Prostate gland (tissue), 2 donors: ENCODE measurements around the gene TUBB3.
"Not testable (repeated sequence)": the region's sequence is repeated elsewhere in the genome, so short reads cannot be mapped to it uniquely, and the experiment has no call there.

Experiments
- CTCF ChIP-seq, 4 experiments: fragments of 200-600 bp in 2 of 4; fragments of 450-650 bp in 2 of 4; sonication (generic) in 2 of 4; IDR thresholded peaks; 1 replicate in 3 of 4; 2 replicates in 1 of 4; pipeline ENCODE4 v1.5.1; 2016 to 2019; ENCODE audit warnings: antibody characterized with exemption in 4 of 4, mild to moderate bottlenecking in 2 of 4, moderate library complexity in 2 of 4
- POLR2AphosphoS5 ChIP-seq: sonication (generic); formaldehyde crosslinking; IDR thresholded peaks from one replicate; pipeline ENCODE4 v1.6.1; 2017; ENCODE audit warnings: antibody characterized with exemption

GRCh38 chr16:89967436-89967835 is 44.3 kb downstream of the TUBB3 start:
- not testable (repeated sequence) for TF ChIP-seq CTCF (IDR thresholded peaks at IDR 0.05); POLR2AphosphoS5
